AG09309 (cell line): ENCODE results near the gene PODXL.
"Not testable (repeated sequence)": the region's sequence is repeated elsewhere in the genome, so short reads cannot be mapped to it uniquely, and the experiment has no call there.

ENCODE experiments used
- DNase-seq: peaks from one replicate; pipeline ENCODE4 v3.0.0-alpha.2; 2010; ENCODE audit warnings: low read depth
- H3K4me3 ChIP-seq: 2 replicates; pipeline ENCODE4 v1.5.1; 2011; ENCODE audit warnings: mild to moderate bottlenecking, low read depth, low read length, moderate library complexity; ENCODE audit not compliant: control insufficient read depth
- CTCF ChIP-seq: IDR thresholded peaks from 2 replicates; pipeline ENCODE4 v1.5.1; 2011; ENCODE audit warnings: mild to moderate bottlenecking, low read depth, low read length, inconsistent platforms; ENCODE audit not compliant: insufficient read depth, control insufficient read depth; ENCODE audit errors: missing control alignments

The PODXL gene

GRCh38 chr7:131511071-131511470 lies 45.4 kb downstream of the PODXL start:
- DNase-seq, result no peak
- H3K4me3 ChIP-seq, result no peak overlapping the region
- no peak for TF ChIP-seq CTCF

GRCh38 chr7:131509781-131510180 lies 46.6 kb downstream of the PODXL start:
- no peak overlapping the region for H3K4me3 ChIP-seq
- no peak for TF ChIP-seq CTCF
- no peak for DNase-seq

GRCh38 chr7:131508754-131509486 lies 47.5 kb downstream of the PODXL start:
- DNase-seq, result no peak
- TF ChIP-seq CTCF, result no peak
- H3K4me3 ChIP-seq, result no peak overlapping the region

- TF ChIP-seq CTCF, result peak; percentile 95
- no peak overlapping the region for H3K4me3 ChIP-seq
- DNase-seq, result no peak
These were observed 48.7 kb downstream of the PODXL start for GRCh38 chr7:131507592-131508331.

- no peak overlapping the region for H3K4me3 ChIP-seq
- no peak for DNase-seq
- TF ChIP-seq CTCF, result no peak
These were observed 49.8 kb downstream of the PODXL start for GRCh38 chr7:131506597-131506996.

GRCh38 chr7:131505636-131506557 lies 50.5 kb downstream of the PODXL start:
- no peak for TF ChIP-seq CTCF
- no peak for DNase-seq
- H3K4me3 ChIP-seq, result no peak overlapping the region

- not testable (repeated sequence) for DNase-seq, H3K4me3 ChIP-seq
These were observed 51.3 kb downstream of the PODXL start for GRCh38 chr7:131505037-131505620.
